ENCODE results near the gene COL6A1.

COL6A1 gene

GRCh38 chr21:46025113-46025770 is 43.7 kb downstream of the COL6A1 start:
- no peaks in the 10 kb centered on the region for H3K4me1 ChIP-seq (ENCODE audit: insufficient read depth, low read length)
- H3K27ac ChIP-seq (ENCODE audit: low read length) = no peak overlapping the region
- no peaks in the 10 kb centered on the region for H3K79me2 ChIP-seq (ENCODE audit: insufficient read depth, low read length)
- H3K4me3 ChIP-seq (ENCODE audit: low read depth in 1 of 2, low read length in 2 of 2) = no peak overlapping the region
- no peaks in the 10 kb centered on the region for H3K9me3 ChIP-seq (ENCODE audit: insufficient read depth, low read length, severe bottlenecking)
- H2AFZ ChIP-seq (ENCODE audit: low read depth, low read length) = no peak overlapping the region
- no peaks in the 10 kb centered on the region for H3K36me3 ChIP-seq (ENCODE audit: insufficient read depth, low read length)
- no peak for ATAC-seq (ENCODE audit: insufficient read depth, low read depth)
- no peak for TF ChIP-seq CTCF (IDR thresholded peaks at IDR 0.05; ENCODE audit: borderline replicate concordance, extremely low read depth, low read length, poor library complexity, severe bottlenecking)
- no peak for TF ChIP-seq EZH2 (IDR thresholded peaks at IDR 0.05; ENCODE audit: borderline replicate concordance, low read depth, low read length, severe bottlenecking)
- H3K27me3 ChIP-seq (ENCODE audit: insufficient read depth, low read length, poor library complexity) = no peaks in the 10 kb centered on the region
- H3K9ac ChIP-seq (ENCODE audit: low read depth, low read length) = no peak overlapping the region
- DNase-seq = no peak
- H3K4me2 ChIP-seq (ENCODE audit: insufficient read depth, low read length) = no peak overlapping the region
- no peaks in the 10 kb centered on the region for H4K20me1 ChIP-seq (ENCODE audit: insufficient read depth, low read length)

- no peaks in the 10 kb centered on the region for H3K9me3 ChIP-seq (ENCODE audit: insufficient read depth, low read length, severe bottlenecking)
- H3K27ac ChIP-seq (ENCODE audit: low read length) = no peak overlapping the region
- H3K4me3 ChIP-seq (ENCODE audit: low read depth in 1 of 2, low read length in 2 of 2) = no peak overlapping the region
- no peaks in the 10 kb centered on the region for H3K4me1 ChIP-seq (ENCODE audit: insufficient read depth, low read length)
- no peak overlapping the region for H2AFZ ChIP-seq (ENCODE audit: low read depth, low read length)
- TF ChIP-seq EZH2 (IDR thresholded peaks at IDR 0.05; ENCODE audit: borderline replicate concordance, low read depth, low read length, severe bottlenecking) (no peak), CTCF (IDR thresholded peaks at IDR 0.05; ENCODE audit: borderline replicate concordance, extremely low read depth, low read length, poor library complexity, severe bottlenecking) (no peak)
- no peak overlapping the region for H3K4me2 ChIP-seq (ENCODE audit: insufficient read depth, low read length)
- DNase-seq = no peak
- no peaks in the 10 kb centered on the region for H3K79me2 ChIP-seq (ENCODE audit: insufficient read depth, low read length)
- no peak overlapping the region for H3K9ac ChIP-seq (ENCODE audit: low read depth, low read length)
- no peak for ATAC-seq (ENCODE audit: insufficient read depth, low read depth)
- H4K20me1 ChIP-seq (ENCODE audit: insufficient read depth, low read length) = no peaks in the 10 kb centered on the region
- no peaks in the 10 kb centered on the region for H3K36me3 ChIP-seq (ENCODE audit: insufficient read depth, low read length)
- no peaks in the 10 kb centered on the region for H3K27me3 ChIP-seq (ENCODE audit: insufficient read depth, low read length, poor library complexity)
These were observed 46.4 kb downstream of the COL6A1 start for GRCh38 chr21:46027851-46028493.

- ATAC-seq (ENCODE audit: insufficient read depth, low read depth) = no peak
- Histone ChIP-seq H3K27me3 (ENCODE audit: insufficient read depth, low read length, poor library complexity) (no peaks in the 10 kb centered on the region), H4K20me1 (ENCODE audit: insufficient read depth, low read length) (no peaks in the 10 kb centered on the region), H3K4me2 (ENCODE audit: insufficient read depth, low read length) (no peak overlapping the region), H3K4me3 (ENCODE audit: low read depth in 1 of 2, low read length in 2 of 2) (no peak overlapping the region), H3K36me3 (ENCODE audit: insufficient read depth, low read length) (no peaks in the 10 kb centered on the region), H3K4me1 (ENCODE audit: insufficient read depth, low read length) (no peaks in the 10 kb centered on the region), H3K9me3 (ENCODE audit: insufficient read depth, low read length, severe bottlenecking) (no peaks in the 10 kb centered on the region), H3K79me2 (ENCODE audit: insufficient read depth, low read length) (no peaks in the 10 kb centered on the region), H3K27ac (ENCODE audit: low read length) (no peak overlapping the region), H3K9ac (ENCODE audit: low read depth, low read length) (no peak overlapping the region), H2AFZ (ENCODE audit: low read depth, low read length) (no peak overlapping the region)
- no peak for DNase-seq
- TF ChIP-seq CTCF (IDR thresholded peaks at IDR 0.05; ENCODE audit: borderline replicate concordance, extremely low read depth, low read length, poor library complexity, severe bottlenecking) (no peak), EZH2 (IDR thresholded peaks at IDR 0.05; ENCODE audit: borderline replicate concordance, low read depth, low read length, severe bottlenecking) (no peak)
These were observed 47.1 kb downstream of the COL6A1 start for GRCh38 chr21:46028573-46029091.
